ENCODE results near the gene FAM110C.
A peak's percentile ranks its signal among the peaks of the same experiment; 100 is the strongest.
"Not testable (repeated sequence)": the region's sequence is repeated elsewhere in the genome, so short reads cannot be mapped to it uniquely, and the experiment has no call there.

FAM110C gene

GRCh38 chr2:23283-23682 lies 23.0 kb downstream of the FAM110C start:
- no peak for DNase-seq (ENCODE audit: low read depth)
- TF ChIP-seq, protein P1, sequence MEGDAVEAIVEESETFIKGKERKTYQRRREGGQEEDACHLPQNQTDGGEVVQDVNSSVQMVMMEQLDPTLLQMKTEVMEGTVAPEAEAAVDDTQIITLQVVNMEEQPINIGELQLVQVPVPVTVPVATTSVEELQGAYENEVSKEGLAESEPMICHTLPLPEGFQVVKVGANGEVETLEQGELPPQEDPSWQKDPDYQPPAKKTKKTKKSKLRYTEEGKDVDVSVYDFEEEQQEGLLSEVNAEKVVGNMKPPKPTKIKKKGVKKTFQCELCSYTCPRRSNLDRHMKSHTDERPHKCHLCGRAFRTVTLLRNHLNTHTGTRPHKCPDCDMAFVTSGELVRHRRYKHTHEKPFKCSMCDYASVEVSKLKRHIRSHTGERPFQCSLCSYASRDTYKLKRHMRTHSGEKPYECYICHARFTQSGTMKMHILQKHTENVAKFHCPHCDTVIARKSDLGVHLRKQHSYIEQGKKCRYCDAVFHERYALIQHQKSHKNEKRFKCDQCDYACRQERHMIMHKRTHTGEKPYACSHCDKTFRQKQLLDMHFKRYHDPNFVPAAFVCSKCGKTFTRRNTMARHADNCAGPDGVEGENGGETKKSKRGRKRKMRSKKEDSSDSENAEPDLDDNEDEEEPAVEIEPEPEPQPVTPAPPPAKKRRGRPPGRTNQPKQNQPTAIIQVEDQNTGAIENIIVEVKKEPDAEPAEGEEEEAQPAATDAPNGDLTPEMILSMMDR (IDR thresholded peaks at IDR 0.05; ENCODE audit: insufficient read depth, low read depth, low read length, missing control alignments): no peak
- no peak overlapping the region for H3K4me3 ChIP-seq (ENCODE audit: low read depth, low read length)

- DNase-seq (ENCODE audit: low read depth); H3K4me3 ChIP-seq (ENCODE audit: low read depth, low read length): not testable (repeated sequence)
These were observed 24.1 kb downstream of the FAM110C start for GRCh38 chr2:22244-22643.

- H3K4me3 ChIP-seq (ENCODE audit: low read depth, low read length); DNase-seq (ENCODE audit: low read depth): not testable (repeated sequence)
These were observed 26.0 kb downstream of the FAM110C start for GRCh38 chr2:20259-20658.

GRCh38 chr2:19505-19904 lies 26.8 kb downstream of the FAM110C start:
- no peak overlapping the region for H3K4me3 ChIP-seq (ENCODE audit: low read depth, low read length)
- DNase-seq (ENCODE audit: low read depth): no peak

GRCh38 chr2:18402-19271 lies 27.7 kb downstream of the FAM110C start:
- no peak for DNase-seq (ENCODE audit: low read depth)
- H3K4me3 ChIP-seq (ENCODE audit: low read depth, low read length): no peak overlapping the region
- TF ChIP-seq, protein P1 (IDR thresholded peaks at IDR 0.05; ENCODE audit: insufficient read depth, low read depth, low read length, missing control alignments): peak; percentile 16

More at GRCh38 chr2:19505-19904, 26.8 kb downstream of the FAM110C start:
- TF ChIP-seq, protein P1 (IDR thresholded peaks at IDR 0.05; ENCODE audit: insufficient read depth, low read depth, low read length, missing control alignments): no peak

DNA sequence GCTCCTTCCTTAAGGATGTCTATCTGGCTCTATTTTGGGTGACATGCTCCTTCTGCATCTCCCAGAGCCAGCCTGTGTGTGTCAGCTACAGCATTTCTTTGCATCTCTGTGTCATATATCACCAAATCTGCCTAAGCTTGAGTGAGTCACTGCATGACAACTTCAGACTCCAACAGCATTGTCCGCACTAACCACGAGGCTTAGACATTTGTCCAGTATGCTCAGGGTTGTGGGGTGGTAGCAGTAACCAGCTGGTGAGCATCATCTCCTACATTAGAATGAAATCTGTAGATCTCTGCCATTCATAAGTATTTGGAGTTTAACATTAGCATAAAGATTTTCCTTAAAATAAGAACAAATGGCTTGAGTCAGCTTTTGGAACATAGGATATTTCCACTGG lies 30.4 kb downstream of the FAM110C start:
- not testable (repeated sequence) for DNase-seq (ENCODE audit: low read depth); H3K4me3 ChIP-seq (ENCODE audit: low read depth, low read length)

- no peak overlapping the region for H3K4me3 ChIP-seq (ENCODE audit: low read depth, low read length)
- TF ChIP-seq, protein P1 (IDR thresholded peaks at IDR 0.05; ENCODE audit: insufficient read depth, low read depth, low read length, missing control alignments): peak; percentile 39
- DNase-seq (ENCODE audit: low read depth): peak; percentile 45
These were observed 34.9 kb downstream of the FAM110C start for GRCh38 chr2:11248-11941.

GRCh38 chr2:10222-10875 lies 36.0 kb downstream of the FAM110C start:
- no peak for DNase-seq (ENCODE audit: low read depth)

More at GRCh38 chr2:10222-10875, 36.0 kb downstream of the FAM110C start:
- TF ChIP-seq, protein P1 (IDR thresholded peaks at IDR 0.05; ENCODE audit: insufficient read depth, low read depth, low read length, missing control alignments): no peak
- no peak overlapping the region for H3K4me3 ChIP-seq (ENCODE audit: low read depth, low read length)
